Neural progenitor cell (in vitro differentiated cells): Measurements from ENCODE around the gene PSMB2. TPM values are rescaled to one million over a fixed set of nuclear protein-coding genes. Genes with fewer than 3 reads are reported as not detected.

ENCODE experiments used
- DNase-seq: peaks from one replicate; pipeline ENCODE4 v3.0.0-alpha.2; 2016; ENCODE audit warnings: low spot score
- H2AFZ ChIP-seq: fragments of 200-600 bp; sonication (generic); replicated peaks from 2 replicates; pipeline ENCODE4 v1.6.1; 2016; ENCODE audit warnings: antibody characterized with exemption
- H3F3A ChIP-seq: fragments of 200-600 bp; sonication (generic); 2 replicates; pipeline ENCODE4 v1.6.1; 2016; ENCODE audit warnings: antibody characterized with exemption, low read depth
- H3K27ac ChIP-seq: fragments of 200-600 bp; sonication (generic); 2 replicates; pipeline ENCODE4 v1.5.1; 2016; ENCODE audit warnings: mild to moderate bottlenecking
- H3K27me3 ChIP-seq: fragments of 200-600 bp; sonication (generic); 2 replicates; pipeline ENCODE4 v1.6.1; 2016; ENCODE audit warnings: mild to moderate bottlenecking, moderate library complexity
- H3K36me3 ChIP-seq: fragments of 200-600 bp; sonication (generic); 2 replicates; pipeline ENCODE4 v1.5.1; 2016
- H3K4me1 ChIP-seq: fragments of 200-600 bp; sonication (generic); 2 replicates; pipeline ENCODE4 v1.6.1; 2016; ENCODE audit warnings: mixed run types
- H3K4me2 ChIP-seq: fragments of 200-600 bp; sonication (generic); 2 replicates; pipeline ENCODE4 v1.6.1; 2016
- H3K4me3 ChIP-seq: fragments of 200-600 bp; sonication (generic); 2 replicates; pipeline ENCODE4 v1.5.1; 2016
- H3K79me2 ChIP-seq: fragments of 200-600 bp; sonication (generic); 2 replicates; pipeline ENCODE4 v1.6.1; 2016; ENCODE audit warnings: low read depth
- H3K9ac ChIP-seq: fragments of 200-600 bp; sonication (generic); 2 replicates; pipeline ENCODE4 v1.6.1; 2016
- H3K9me3 ChIP-seq: fragments of 200-600 bp; sonication (generic); 2 replicates; pipeline ENCODE4 v1.5.1; 2016; ENCODE audit warnings: low read depth
- H4K20me1 ChIP-seq: fragments of 200-600 bp; sonication (generic); 2 replicates; pipeline ENCODE4 v1.6.1; 2016; ENCODE audit warnings: low read depth
- H3K27ac Mint-ChIP-seq: 3 replicates; pipeline ENCODE4 v1.8.0; 2021; ENCODE audit warnings: mixed read lengths
- H3K27me3 Mint-ChIP-seq: 2 replicates; pipeline ENCODE4 v1.8.0; 2022; ENCODE audit warnings: low read depth, mild to moderate bottlenecking, inconsistent platforms, moderate library complexity, mixed read lengths; ENCODE audit not compliant: insufficient read depth
- H3K36me3 Mint-ChIP-seq: 3 replicates; pipeline ENCODE4 v1.8.0; 2021; ENCODE audit warnings: mixed read lengths
- H3K4me1 Mint-ChIP-seq: 3 replicates; pipeline ENCODE4 v1.8.0; 2021; ENCODE audit warnings: mixed read lengths
- H3K4me3 Mint-ChIP-seq: 3 replicates; pipeline ENCODE4 v1.8.0; 2021; ENCODE audit warnings: mild to moderate bottlenecking, moderate library complexity, mixed read lengths
- H3K9me3 Mint-ChIP-seq: 3 replicates; pipeline ENCODE4 v1.8.0; 2020; ENCODE audit warnings: mixed read lengths
- EZH2 ChIP-seq: fragments of 200-600 bp; sonication (generic); IDR thresholded peaks from 2 replicates; pipeline ENCODE4 v1.6.1; 2017; ENCODE audit warnings: antibody characterized with exemption, mild to moderate bottlenecking, moderate library complexity
- EZH2phosphoT487 ChIP-seq: fragments of 200-600 bp; sonication (generic); IDR thresholded peaks from 2 replicates; pipeline ENCODE4 v1.6.1; 2017; ENCODE audit warnings: antibody characterized with exemption
- total RNA-seq: library from RNA; depleted of rRNA; stranded (reverse); fragments of >200 nt; gene quantifications from 2 replicates; pipeline ENCODE4 v1.2.3, GENCODE V29; 2015; ENCODE audit warnings: low replicate concordance
- TF ChIP-seq, protein P1 (sequence below): fragments of 200-600 bp; sonication (generic); IDR thresholded peaks from 2 replicates; pipeline ENCODE4 v1.5.1; 2017; ENCODE audit warnings: antibody characterized with exemption, mild to moderate bottlenecking

The PSMB2 gene
- total RNA-seq, 1 donor from 2014 or later = 29.7 TPM

DNA sequence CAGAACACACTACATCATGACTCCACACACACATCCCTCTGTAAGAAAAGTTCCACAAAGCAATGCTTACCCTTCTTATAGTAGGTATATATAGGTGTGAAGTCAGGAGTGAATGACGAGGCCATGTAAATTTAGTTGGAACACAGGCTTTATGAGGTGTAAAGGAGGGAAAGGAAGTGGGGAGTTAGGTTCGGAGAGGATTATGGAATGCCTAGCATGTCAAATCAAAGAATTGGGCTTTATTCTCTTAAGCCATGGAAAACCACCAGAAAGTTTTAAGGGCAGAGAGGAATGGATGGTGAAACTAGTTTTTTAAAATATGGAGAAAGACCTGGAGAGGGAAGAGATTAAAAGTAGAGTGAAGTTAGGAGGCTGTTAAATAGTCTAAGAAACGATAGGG lies 41.9 kb downstream of the PSMB2 start:
- Histone ChIP-seq H3K79me2 (no peaks in the 10 kb centered on the region), H3K27me3 (no peaks in the 10 kb centered on the region), H3K9ac (no peak overlapping the region), H3K4me1 (no peaks in the 10 kb centered on the region), H3F3A (no peaks in the 10 kb centered on the region), H2AFZ (no peak overlapping the region), H4K20me1 (peaks cover 3% of the 10 kb centered on the region), H3K4me3 (no peak overlapping the region), H3K27ac (no peak overlapping the region), H3K9me3 (no peaks in the 10 kb centered on the region), H3K36me3 (no peaks in the 10 kb centered on the region), H3K4me2 (no peak overlapping the region)
- no peak overlapping the region for H3K27ac Mint-ChIP-seq
- no peaks in the 10 kb centered on the region for H3K9me3 Mint-ChIP-seq
- H3K4me1 Mint-ChIP-seq = no peaks in the 10 kb centered on the region
- no peak for DNase-seq
- TF ChIP-seq, protein P1, sequence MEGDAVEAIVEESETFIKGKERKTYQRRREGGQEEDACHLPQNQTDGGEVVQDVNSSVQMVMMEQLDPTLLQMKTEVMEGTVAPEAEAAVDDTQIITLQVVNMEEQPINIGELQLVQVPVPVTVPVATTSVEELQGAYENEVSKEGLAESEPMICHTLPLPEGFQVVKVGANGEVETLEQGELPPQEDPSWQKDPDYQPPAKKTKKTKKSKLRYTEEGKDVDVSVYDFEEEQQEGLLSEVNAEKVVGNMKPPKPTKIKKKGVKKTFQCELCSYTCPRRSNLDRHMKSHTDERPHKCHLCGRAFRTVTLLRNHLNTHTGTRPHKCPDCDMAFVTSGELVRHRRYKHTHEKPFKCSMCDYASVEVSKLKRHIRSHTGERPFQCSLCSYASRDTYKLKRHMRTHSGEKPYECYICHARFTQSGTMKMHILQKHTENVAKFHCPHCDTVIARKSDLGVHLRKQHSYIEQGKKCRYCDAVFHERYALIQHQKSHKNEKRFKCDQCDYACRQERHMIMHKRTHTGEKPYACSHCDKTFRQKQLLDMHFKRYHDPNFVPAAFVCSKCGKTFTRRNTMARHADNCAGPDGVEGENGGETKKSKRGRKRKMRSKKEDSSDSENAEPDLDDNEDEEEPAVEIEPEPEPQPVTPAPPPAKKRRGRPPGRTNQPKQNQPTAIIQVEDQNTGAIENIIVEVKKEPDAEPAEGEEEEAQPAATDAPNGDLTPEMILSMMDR = no peak
- no peak for TF ChIP-seq EZH2
- TF ChIP-seq EZH2phosphoT487 = no peak
- H3K36me3 Mint-ChIP-seq = peaks cover 23% of the 10 kb centered on the region
- H3K27me3 Mint-ChIP-seq = no peaks in the 10 kb centered on the region
- no peak overlapping the region for H3K4me3 Mint-ChIP-seq

DNA sequence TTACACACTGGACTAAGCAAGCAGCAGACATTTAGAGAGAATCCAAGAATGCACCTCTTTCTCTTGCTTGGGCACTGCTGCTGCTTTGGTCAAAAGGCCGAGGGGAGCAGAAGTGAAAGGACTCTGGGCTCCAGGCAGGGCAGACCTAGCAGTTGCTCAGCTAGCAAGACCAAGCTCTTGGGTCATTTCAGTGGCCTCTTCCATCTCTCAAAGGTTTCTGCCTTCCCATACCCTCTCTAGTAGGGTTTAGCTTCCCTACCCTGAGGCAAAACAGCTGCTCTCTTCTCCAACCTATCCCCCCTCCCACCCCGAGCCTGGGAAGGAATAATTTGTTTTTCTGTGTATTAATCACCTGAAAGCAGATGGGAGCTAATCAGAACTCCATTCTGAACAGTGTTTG lies 42.4 kb downstream of the PSMB2 start:
- Histone ChIP-seq H3K4me1 (no peaks in the 10 kb centered on the region), H3K79me2 (no peaks in the 10 kb centered on the region), H3F3A (no peaks in the 10 kb centered on the region), H3K9me3 (no peaks in the 10 kb centered on the region), H3K27me3 (no peaks in the 10 kb centered on the region), H3K4me2 (no peak overlapping the region), H3K27ac (no peak overlapping the region), H3K4me3 (no peak overlapping the region), H3K9ac (no peak overlapping the region), H3K36me3 (no peaks in the 10 kb centered on the region), H4K20me1 (peaks cover 3% of the 10 kb centered on the region), H2AFZ (no peak overlapping the region)
- no peak for TF ChIP-seq EZH2phosphoT487
- TF ChIP-seq EZH2 = no peak
- TF ChIP-seq, protein P1 = no peak
- Mint-ChIP-seq H3K27me3 (no peaks in the 10 kb centered on the region), H3K4me3 (no peak overlapping the region), H3K4me1 (no peaks in the 10 kb centered on the region), H3K9me3 (no peaks in the 10 kb centered on the region), H3K36me3 (peaks cover 19% of the 10 kb centered on the region), H3K27ac (no peak overlapping the region)
- DNase-seq = no peak

DNA sequence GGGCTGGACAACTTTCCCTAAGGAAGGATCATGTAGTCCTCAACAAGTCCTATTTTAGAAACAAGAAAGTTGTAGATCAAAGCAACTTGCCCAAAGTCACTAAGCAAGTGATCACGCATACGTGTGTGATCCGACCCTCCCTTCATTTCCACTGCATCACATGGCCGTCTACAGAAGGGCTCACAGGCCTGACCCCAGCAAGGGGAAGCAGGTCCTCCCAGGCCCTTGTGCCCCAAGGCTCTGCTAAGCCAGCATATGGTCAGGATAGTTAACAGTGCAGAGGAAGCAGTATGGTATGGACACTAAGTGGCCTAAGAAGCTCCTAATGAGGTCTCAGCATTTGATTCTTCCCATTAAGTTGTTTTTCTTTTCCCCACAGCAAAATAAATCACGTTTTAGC lies 43.5 kb downstream of the PSMB2 start:
- no peak for DNase-seq
- H3K9ac ChIP-seq = no peak overlapping the region
- no peak overlapping the region for H3K4me2 ChIP-seq
- no peaks in the 10 kb centered on the region for H3K79me2 ChIP-seq
- peaks cover 3% of the 10 kb centered on the region for H4K20me1 ChIP-seq
- H3K4me1 Mint-ChIP-seq = no peaks in the 10 kb centered on the region
- H3K27ac Mint-ChIP-seq = no peak overlapping the region
- no peak overlapping the region for H3K27ac ChIP-seq
- no peaks in the 10 kb centered on the region for H3K4me1 ChIP-seq
- peaks cover 11% of the 10 kb centered on the region for H3K36me3 Mint-ChIP-seq
- H3K36me3 ChIP-seq = no peaks in the 10 kb centered on the region
- no peaks in the 10 kb centered on the region for H3K27me3 ChIP-seq
- no peak overlapping the region for H3K4me3 Mint-ChIP-seq
- no peaks in the 10 kb centered on the region for H3F3A ChIP-seq
- H3K4me3 ChIP-seq = no peak overlapping the region
- TF ChIP-seq EZH2 = no peak
- TF ChIP-seq, protein P1 = no peak
- TF ChIP-seq EZH2phosphoT487 = no peak
- H3K9me3 ChIP-seq = no peaks in the 10 kb centered on the region
- H3K27me3 Mint-ChIP-seq = no peaks in the 10 kb centered on the region
- H3K9me3 Mint-ChIP-seq = no peaks in the 10 kb centered on the region
- no peak overlapping the region for H2AFZ ChIP-seq

DNA sequence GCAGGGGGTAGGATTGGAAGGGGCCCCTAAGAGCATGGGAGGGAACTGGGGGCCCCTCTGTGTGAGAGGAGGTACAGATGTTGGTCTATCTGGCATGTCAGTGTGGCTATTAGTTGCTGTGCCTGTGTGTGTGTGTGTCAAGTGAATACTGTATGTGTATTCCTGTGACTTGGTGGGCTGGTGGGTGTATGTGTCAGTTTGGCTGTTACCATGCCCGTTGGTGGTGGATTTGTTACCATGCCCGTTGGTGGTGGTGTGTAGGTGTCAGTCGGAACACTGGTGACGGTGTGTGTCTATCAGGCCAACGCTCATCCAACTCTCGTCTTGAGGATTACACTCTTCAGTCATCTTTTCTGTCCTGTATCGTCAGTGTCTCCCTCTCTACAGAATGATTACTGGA lies 45.6 kb downstream of the PSMB2 start:
- no peaks in the 10 kb centered on the region for H3K4me1 ChIP-seq
- DNase-seq = no peak
- no peaks in the 10 kb centered on the region for H3K36me3 ChIP-seq
- H3K4me3 ChIP-seq = no peak overlapping the region
- H3K27ac ChIP-seq = no peak overlapping the region
- H3F3A ChIP-seq = no peaks in the 10 kb centered on the region
- Mint-ChIP-seq H3K4me3 (no peak overlapping the region), H3K36me3 (peaks cover 8% of the 10 kb centered on the region), H3K9me3 (no peaks in the 10 kb centered on the region), H3K27ac (no peak overlapping the region), H3K4me1 (no peaks in the 10 kb centered on the region), H3K27me3 (no peaks in the 10 kb centered on the region)
- H3K27me3 ChIP-seq = no peaks in the 10 kb centered on the region
- no peak overlapping the region for H3K9ac ChIP-seq
- TF ChIP-seq EZH2 (no peak), EZH2phosphoT487 (no peak)
- TF ChIP-seq, protein P1 = no peak
- no peak overlapping the region for H2AFZ ChIP-seq
- no peak overlapping the region for H3K4me2 ChIP-seq
- H4K20me1 ChIP-seq = peaks cover 3% of the 10 kb centered on the region
- H3K9me3 ChIP-seq = no peaks in the 10 kb centered on the region
- no peaks in the 10 kb centered on the region for H3K79me2 ChIP-seq
